HFF-Myc (cell line): ENCODE measurements around the gene CDC42SE2.
"Not testable (repeated sequence)": the region's sequence is repeated elsewhere in the genome, so short reads cannot be mapped to it uniquely, and the experiment has no call there.

Source experiments
- DNase-seq: peaks from one replicate; pipeline ENCODE4 v3.0.0-alpha.2; 2011; ENCODE audit warnings: low read depth; ENCODE audit errors: extremely low read depth
- H3K4me3 ChIP-seq: replicated peaks from 2 replicates; pipeline ENCODE4 v1.5.1; 2011; ENCODE audit warnings: low read depth, mild to moderate bottlenecking, control low read depth, low read length
- CTCF ChIP-seq: IDR thresholded peaks from 2 replicates; pipeline ENCODE4 v1.5.1; 2012; ENCODE audit warnings: mild to moderate bottlenecking, low read depth, low read length, control low read depth; ENCODE audit errors: missing control alignments

Gene CDC42SE2

GRCh38 chr5:131375351-131375750 lies 111.5 kb downstream of the CDC42SE2 start:
- no peak for DNase-seq
- no peak for TF ChIP-seq CTCF
- no peak overlapping the region for H3K4me3 ChIP-seq

GRCh38 chr5:131377346-131377745 lies 113.5 kb downstream of the CDC42SE2 start:
- no peak for DNase-seq
- no peak for TF ChIP-seq CTCF
- H3K4me3 ChIP-seq, result no peak overlapping the region

GRCh38 chr5:131377785-131378325 lies 114.0 kb downstream of the CDC42SE2 start:
- no peak for DNase-seq
- no peak for TF ChIP-seq CTCF
- no peak overlapping the region for H3K4me3 ChIP-seq

GRCh38 chr5:131378721-131379541 lies 115.1 kb downstream of the CDC42SE2 start:
- DNase-seq, result no peak
- H3K4me3 ChIP-seq, result no peak overlapping the region
- no peak for TF ChIP-seq CTCF

- DNase-seq, result peak; percentile 25
- no peak for TF ChIP-seq CTCF
- H3K4me3 ChIP-seq, result no peak overlapping the region
Observed at GRCh38 chr5:131379723-131380122, 115.9 kb downstream of the CDC42SE2 start.

- not testable (repeated sequence) for H3K4me3 ChIP-seq
Observed at GRCh38 chr5:131380238-131380637, 116.4 kb downstream of the CDC42SE2 start.

GRCh38 chr5:131381021-131381420 lies 117.2 kb downstream of the CDC42SE2 start:
- DNase-seq, result no peak
- no peak for TF ChIP-seq CTCF
- H3K4me3 ChIP-seq, result no peak overlapping the region

More at GRCh38 chr5:131380238-131380637, 116.4 kb downstream of the CDC42SE2 start:
- DNase-seq, result not testable (repeated sequence)
